Measurements from ENCODE around the gene BBOF1. TPM values are rescaled to one million over a fixed set of nuclear protein-coding genes. Genes with fewer than 3 reads are reported as not detected.
"Not testable (repeated sequence)": the region's sequence is repeated elsewhere in the genome, so short reads cannot be mapped to it uniquely, and the experiment has no call there.

The BBOF1 gene
- polyA plus RNA-seq, 2 of the 4 experiments (the other 2 are of a cell fraction), result 4.9 to 5.8 TPM

DNA sequence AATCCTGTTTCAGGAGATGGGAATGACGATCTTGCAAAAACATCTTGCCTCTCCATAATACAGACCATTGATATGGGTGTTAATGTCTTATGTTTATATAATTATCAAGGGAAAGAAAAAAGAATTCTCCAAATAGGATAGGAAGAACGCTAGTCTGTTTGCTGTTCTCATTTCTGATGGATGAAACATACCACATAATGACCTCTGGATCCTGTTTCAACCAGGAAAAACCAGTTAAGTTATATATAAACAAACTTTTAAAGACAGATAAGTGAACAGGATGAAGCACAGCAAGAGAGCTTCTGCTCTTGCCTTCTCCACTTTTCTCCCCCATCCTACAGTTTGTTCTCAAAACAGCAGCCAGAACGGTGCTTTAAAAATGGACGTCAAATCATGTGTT, 41.3 kb upstream of the BBOF1 start:
- no peak overlapping the region for H3K4me3 ChIP-seq
- H3K9me3 ChIP-seq, result no peaks in the 10 kb centered on the region
- FAIRE-seq (no peak), DNase-seq (ENCODE audit: low read depth in 1 of 2, low spot score in 1 of 2) (no peak), ATAC-seq (no peak)
- no peak overlapping the region for H3K4me2 ChIP-seq
- POLR2A ChIA-PET, result no interaction called here
- 60% methylated on average over 4 of the region's 4 CpGs for WGBS (ENCODE audit: missing lambda C conversion rate)
- no peak for TF ChIP-seq HOXB5 (CRISPR knock-in tag; IDR thresholded peaks at IDR 0.05)
- TF ChIP-seq CEBPB (IDR thresholded peaks at IDR 0.05), result no peak
- TF ChIP-seq HOXB13 (CRISPR knock-in tag; IDR thresholded peaks at IDR 0.05; ENCODE audit: low read depth), result no peak
- TF ChIP-seq POLR2A (IDR thresholded peaks at IDR 0.05; ENCODE audit: low read length), result no peak
- H3K27ac ChIP-seq, result no peak overlapping the region
- CTCF ChIA-PET, result interaction anchor here (0.7 to 0.8 kb wide), 2 partner anchors 61 to 1415 kb away, joined by 3 to 4 read pairs; no protein-coding TSS in a partner anchor
- H3K4me1 ChIP-seq, result peaks cover 9% of the 10 kb centered on the region; the same call in 1 of the 3 replicates

- ChIA-PET CTCF (interaction anchor here (1.1 kb wide), 1 partner anchor 15 kb away, joined by 3 read pairs; no protein-coding TSS in a partner anchor), POLR2A (no interaction called here)
- no peak for DNase-seq (ENCODE audit: low read depth in 1 of 2, low spot score in 1 of 2)
- H3K27ac ChIP-seq, result no peak overlapping the region
- no peaks in the 10 kb centered on the region for H3K9me3 ChIP-seq
- TF ChIP-seq MAFK (IDR thresholded peaks at IDR 0.05; ENCODE audit: partially characterized antibody) (no peak), FOSB (CRISPR knock-in tag; IDR thresholded peaks at IDR 0.05) (no peak), RAD21 (conservative IDR thresholded peaks at IDR 0.05 in 1 of 2, IDR thresholded peaks at IDR 0.05 in 1 of 2) (no peak), HOXB5 (CRISPR knock-in tag; IDR thresholded peaks at IDR 0.05) (no peak), HEYL (CRISPR knock-in tag; IDR thresholded peaks at IDR 0.05) (no peak), REST (IDR thresholded peaks at IDR 0.05) (no peak), NR3C1 (IDR thresholded peaks at IDR 0.05) (no peak), HOXA7 (CRISPR knock-in tag; IDR thresholded peaks at IDR 0.05) (no peak)
- TF ChIP-seq, protein P1, sequence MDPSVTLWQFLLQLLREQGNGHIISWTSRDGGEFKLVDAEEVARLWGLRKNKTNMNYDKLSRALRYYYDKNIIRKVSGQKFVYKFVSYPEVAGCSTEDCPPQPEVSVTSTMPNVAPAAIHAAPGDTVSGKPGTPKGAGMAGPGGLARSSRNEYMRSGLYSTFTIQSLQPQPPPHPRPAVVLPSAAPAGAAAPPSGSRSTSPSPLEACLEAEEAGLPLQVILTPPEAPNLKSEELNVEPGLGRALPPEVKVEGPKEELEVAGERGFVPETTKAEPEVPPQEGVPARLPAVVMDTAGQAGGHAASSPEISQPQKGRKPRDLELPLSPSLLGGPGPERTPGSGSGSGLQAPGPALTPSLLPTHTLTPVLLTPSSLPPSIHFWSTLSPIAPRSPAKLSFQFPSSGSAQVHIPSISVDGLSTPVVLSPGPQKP (IDR thresholded peaks at IDR 0.05; ENCODE audit: low read depth, low read length), result no peak
- TF ChIP-seq, protein P2, sequence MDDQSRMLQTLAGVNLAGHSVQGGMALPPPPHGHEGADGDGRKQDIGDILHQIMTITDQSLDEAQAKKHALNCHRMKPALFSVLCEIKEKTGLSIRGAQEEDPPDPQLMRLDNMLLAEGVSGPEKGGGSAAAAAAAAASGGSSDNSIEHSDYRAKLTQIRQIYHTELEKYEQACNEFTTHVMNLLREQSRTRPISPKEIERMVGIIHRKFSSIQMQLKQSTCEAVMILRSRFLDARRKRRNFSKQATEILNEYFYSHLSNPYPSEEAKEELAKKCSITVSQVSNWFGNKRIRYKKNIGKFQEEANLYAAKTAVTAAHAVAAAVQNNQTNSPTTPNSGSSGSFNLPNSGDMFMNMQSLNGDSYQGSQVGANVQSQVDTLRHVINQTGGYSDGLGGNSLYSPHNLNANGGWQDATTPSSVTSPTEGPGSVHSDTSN (IDR thresholded peaks at IDR 0.05), result no peak
- no peak overlapping the region for H3K4me2 ChIP-seq
- FAIRE-seq, result no peak
- no peak overlapping the region for H3K4me3 ChIP-seq
- no peak for ATAC-seq
- WGBS (ENCODE audit: missing lambda C conversion rate), result 90% methylated on average over 3 of the region's 3 CpGs
- no peaks in the 10 kb centered on the region for H3K4me1 ChIP-seq
Observed at GRCh38 chr14:73988065-73988464, 31.1 kb upstream of the BBOF1 start.

DNA sequence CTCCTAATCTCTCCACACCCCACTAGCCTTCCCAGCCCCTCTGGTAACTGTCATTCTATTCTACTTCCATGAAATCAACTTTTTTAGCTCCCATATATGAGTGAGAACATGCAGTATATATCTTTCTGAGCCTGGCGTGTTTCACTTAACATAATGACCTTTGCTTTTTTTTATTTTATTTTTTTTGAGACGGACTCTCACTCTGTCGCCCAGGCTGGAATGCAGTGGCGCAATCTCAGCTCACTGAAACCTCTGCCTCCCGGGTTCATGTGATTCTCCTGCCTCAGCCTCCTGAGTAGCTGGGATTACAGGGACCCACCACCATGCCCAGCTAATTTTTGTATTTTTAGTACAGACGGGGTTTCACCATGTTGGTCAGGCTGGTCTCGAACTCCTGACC, 30.5 kb upstream of the BBOF1 start:
- H3K9me3 ChIP-seq; ATAC-seq; H3K4me2 ChIP-seq; FAIRE-seq; H3K4me1 ChIP-seq; H3K27ac ChIP-seq; H3K4me3 ChIP-seq; POLR2A ChIA-PET; DNase-seq (ENCODE audit: low read depth in 1 of 2, low spot score in 1 of 2): not testable (repeated sequence)
- 79% methylated on average over 5 of the region's 7 CpGs for WGBS (ENCODE audit: missing lambda C conversion rate)
- CTCF ChIA-PET, result interaction anchor here (0.6 to 1.1 kb wide), 2 partner anchors 15 to 50 kb away, joined by 3 to 4 read pairs; no protein-coding TSS in a partner anchor

DNA sequence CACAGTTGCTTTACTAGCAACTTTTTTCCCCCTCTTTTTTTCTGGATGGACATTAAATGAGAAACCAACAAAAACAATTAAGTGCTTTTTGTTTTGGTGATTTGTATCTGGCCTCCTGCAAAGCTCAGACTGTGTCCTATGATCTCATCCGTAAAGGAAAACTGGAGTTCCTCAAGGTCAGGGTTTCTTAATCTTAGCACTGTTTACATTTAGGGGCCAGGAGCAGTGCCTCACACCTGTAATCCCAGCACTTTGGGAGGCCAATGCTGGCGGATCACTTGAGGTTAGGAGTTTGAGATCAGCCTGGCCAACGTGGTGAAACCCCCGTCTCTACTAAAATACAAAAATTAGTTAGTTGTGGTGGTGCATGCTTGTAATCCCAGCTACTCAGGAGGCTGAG, 28.1 kb upstream of the BBOF1 start:
- Histone ChIP-seq H3K27ac (no peak overlapping the region), H3K4me3 (no peak overlapping the region), H3K4me1 (peaks cover 17% of the 10 kb centered on the region), H3K4me2 (no peak overlapping the region), H3K9me3 (no peaks in the 10 kb centered on the region)
- no peak for DNase-seq (ENCODE audit: low read depth in 1 of 2, low spot score in 1 of 2)
- ChIA-PET CTCF (interaction anchor here (0.7 to 1.6 kb wide), 4 partner anchors 41 to 99 kb away, joined by 3 to 4 read pairs (median 4); partner anchors contain the start of genes COQ6 and FAM161B), POLR2A (no interaction called here)
- FAIRE-seq, result no peak
- 69% methylated on average over 4 of the region's 4 CpGs for WGBS (ENCODE audit: missing lambda C conversion rate)
- ATAC-seq, result no peak
- TF ChIP-seq E2F6 (IDR thresholded peaks at IDR 0.05; ENCODE audit: borderline replicate concordance, low read depth) (no peak), NR3C1 (IDR thresholded peaks at IDR 0.05) (no peak), EP300 (IDR thresholded peaks at IDR 0.05) (no peak), EHF (CRISPR knock-in tag; IDR thresholded peaks at IDR 0.05) (no peak), SMC3 (IDR thresholded peaks at IDR 0.05) (no peak), CHD4 (IDR thresholded peaks at IDR 0.05; ENCODE audit: borderline replicate concordance) (no peak), FOXS1 (CRISPR knock-in tag; IDR thresholded peaks at IDR 0.05) (no peak), SREBF2 (IDR thresholded peaks at IDR 0.05) (no peak), KDM1A (IDR thresholded peaks at IDR 0.05; ENCODE audit: low read depth) (no peak), HOXB13 (CRISPR knock-in tag; IDR thresholded peaks at IDR 0.05; ENCODE audit: low read depth) (no peak), RCOR1 (IDR thresholded peaks at IDR 0.05; ENCODE audit: low read depth, low read length) (no peak), EHMT2 (IDR thresholded peaks at IDR 0.05; ENCODE audit: low read depth) (no peak)
- TF ChIP-seq, protein P1 (IDR thresholded peaks at IDR 0.05; ENCODE audit: low read depth, low read length), result no peak
